A549 (cell line): ENCODE results near the gene ARHGEF11.

Experiments used
- CTCF ChIP-seq: fragments of >200 bp; sonication (Bioruptor Twin); formaldehyde crosslinking; IDR thresholded peaks from 3 replicates; pipeline ENCODE4 v1.5.1; 2016
- KDM1A ChIP-seq: fragments of 200-600 bp; sonication (generic); IDR thresholded peaks from 2 replicates; pipeline ENCODE4 v1.6.1; 2016; ENCODE audit warnings: low read depth, mild to moderate bottlenecking
- MYC ChIP-seq: IDR thresholded peaks from 2 replicates; pipeline ENCODE4 v1.6.1; 2012; ENCODE audit warnings: mild to moderate bottlenecking, inconsistent platforms, low read length, improper control_type of control experiment, borderline replicate concordance
- POLR2A ChIP-seq: IDR thresholded peaks from 2 replicates; pipeline ENCODE4 v1.6.1; 2012; ENCODE audit warnings: mild to moderate bottlenecking, low read length

DNA sequence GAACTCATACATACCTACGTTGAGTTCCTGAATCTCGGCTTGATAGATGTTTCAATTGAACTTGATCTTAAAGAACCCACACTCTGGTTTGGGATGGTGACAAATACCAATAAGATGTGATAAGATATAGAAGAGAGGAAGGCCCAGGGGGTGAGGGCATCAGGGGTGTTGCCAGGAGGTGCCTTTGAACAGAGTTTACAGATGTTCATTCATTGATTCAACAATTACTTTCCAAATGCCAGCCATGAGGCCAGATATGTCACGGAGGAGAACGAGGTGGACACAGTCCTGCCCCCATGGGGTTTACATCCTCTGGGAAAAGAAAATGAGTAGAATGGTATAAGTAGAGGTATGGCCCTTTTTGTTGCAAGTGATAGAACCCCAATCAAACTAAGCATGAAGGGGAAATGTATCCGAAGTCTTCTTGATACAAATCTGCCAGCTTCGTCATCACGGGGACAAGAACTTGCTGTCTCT is 124.5 kb downstream of the ARHGEF11 start:
- TF ChIP-seq POLR2A (no peak), KDM1A (no peak), MYC (no peak), CTCF (no peak)
